OCI-LY7 (cell line): Measurements from ENCODE around the gene CA12. TPM values are rescaled to one million over a fixed set of nuclear protein-coding genes. Genes with fewer than 3 reads are reported as not detected.

Experiments used
- BruUV-seq: library from RNA; stranded (reverse); fragments of 400-500 nt; replicated peaks from 2 replicates; lab custom pipeline; 2021; lab: Mats Ljungman, UMichigan
- CTCF ChIA-PET: fragments of 300-600 bp; sonication (Branson Sonifier 250); formaldehyde crosslinking; loops from one replicate; lab custom pipeline; 2022; ENCODE audit warnings: antibody characterized with exemption; ENCODE audit not compliant: unreplicated experiment; lab: Charles Lee
- POLR2A ChIA-PET: fragments of 300-600 bp; sonication (Branson Sonifier 250); formaldehyde crosslinking; loops from one replicate; lab custom pipeline; 2022; ENCODE audit warnings: antibody characterized with exemption; lab: Charles Lee
- DNase-seq: peaks from one replicate; pipeline ENCODE4 v3.0.0-alpha.2; 2015; ENCODE audit warnings: low spot score
- H2AFZ ChIP-seq: fragments of 200-600 bp; sonication (generic), shearing (Covaris generic); 2 replicates; pipeline ENCODE4 v1.6.1; 2014; ENCODE audit warnings: mild to moderate bottlenecking, antibody characterized with exemption, low read length, moderate library complexity
- H3K27ac ChIP-seq: fragments of 200-600 bp; sonication (generic); 2 replicates; pipeline ENCODE4 v1.5.1; 2014; ENCODE audit warnings: mixed run types, low read depth, mild to moderate bottlenecking, moderate library complexity, low read length, inconsistent platforms; ENCODE audit not compliant: poor library complexity, severe bottlenecking
- H3K36me3 ChIP-seq: fragments of 200-600 bp; sonication (generic); 2 replicates; pipeline ENCODE4 v1.6.1; 2014; ENCODE audit warnings: mild to moderate bottlenecking, antibody characterized with exemption, low read length, moderate library complexity, mixed read lengths; ENCODE audit not compliant: insufficient read depth
- H3K4me1 ChIP-seq: fragments of 200-600 bp; sonication (generic); 2 replicates; pipeline ENCODE4 v1.5.1; 2014; ENCODE audit warnings: mild to moderate bottlenecking, low read length; ENCODE audit not compliant: insufficient read depth, poor library complexity, severe bottlenecking
- H3K4me2 ChIP-seq: fragments of 200-600 bp; sonication (generic); 2 replicates; pipeline ENCODE4 v1.6.1; 2014; ENCODE audit warnings: mild to moderate bottlenecking, low read length
- H3K4me3 ChIP-seq: fragments of 200-600 bp; sonication (generic); 2 replicates; pipeline ENCODE4 v1.5.1; 2014; ENCODE audit warnings: mild to moderate bottlenecking, low read depth, low read length; ENCODE audit not compliant: poor library complexity, severe bottlenecking
- H3K79me2 ChIP-seq: fragments of 200-600 bp; sonication (generic); 2 replicates; pipeline ENCODE4 v1.6.1; 2016; ENCODE audit warnings: low read depth, mild to moderate bottlenecking, low read length, moderate library complexity, mixed read lengths; ENCODE audit not compliant: insufficient read depth
- H3K9me2 ChIP-seq: fragments of 200-600 bp; sonication (generic); 2 replicates; pipeline ENCODE4 v1.6.1; 2016; ENCODE audit warnings: mild to moderate bottlenecking, low read length, mixed read lengths; ENCODE audit not compliant: insufficient read depth
- H3K9me3 ChIP-seq: fragments of 200-600 bp; sonication (generic); 2 replicates; pipeline ENCODE4 v1.6.1; 2014; ENCODE audit warnings: mild to moderate bottlenecking, mixed run types, low read length, mixed read lengths
- H4K20me1 ChIP-seq: fragments of 200-600 bp; sonication (generic); 2 replicates; pipeline ENCODE4 v1.6.1; 2014; ENCODE audit warnings: mild to moderate bottlenecking, antibody characterized with exemption, low read length, moderate library complexity, mixed read lengths; ENCODE audit not compliant: insufficient read depth
- CTCF ChIP-seq: fragments of 200-600 bp; sonication (generic); conservative IDR thresholded peaks from 2 replicates; pipeline ENCODE4 v1.5.1; 2014; ENCODE audit warnings: mild to moderate bottlenecking, antibody characterized with exemption, low read length, moderate library complexity, mixed read lengths
- EZH2phosphoT487 ChIP-seq: fragments of 200-600 bp; sonication (generic); IDR thresholded peaks from 2 replicates; pipeline ENCODE4 v1.6.1; 2018; ENCODE audit warnings: low read depth, borderline replicate concordance, mild to moderate bottlenecking, mixed run types, antibody characterized with exemption, low read length, moderate library complexity, mixed read lengths
- intact Hi-C: fragments of 100-400 bp; cut with micrococcal nuclease; formaldehyde crosslinking; loops from one replicate; pipeline ENCODE4 v1.10.0; 2022; ENCODE audit not compliant: unreplicated experiment
- total RNA-seq, 2 experiments: library from RNA; depleted of rRNA in 1 of 2; stranded (reverse); fragments of >200 nt in 1 of 2; shearing (Covaris generic) in 1 of 2; gene quantifications; 2 replicates each; pipeline ENCODE4 v1.2.3, GENCODE V29; 2014 to 2022

Gene CA12
- total RNA-seq, 2 experiments from 2014 or later: not detected

DNA sequence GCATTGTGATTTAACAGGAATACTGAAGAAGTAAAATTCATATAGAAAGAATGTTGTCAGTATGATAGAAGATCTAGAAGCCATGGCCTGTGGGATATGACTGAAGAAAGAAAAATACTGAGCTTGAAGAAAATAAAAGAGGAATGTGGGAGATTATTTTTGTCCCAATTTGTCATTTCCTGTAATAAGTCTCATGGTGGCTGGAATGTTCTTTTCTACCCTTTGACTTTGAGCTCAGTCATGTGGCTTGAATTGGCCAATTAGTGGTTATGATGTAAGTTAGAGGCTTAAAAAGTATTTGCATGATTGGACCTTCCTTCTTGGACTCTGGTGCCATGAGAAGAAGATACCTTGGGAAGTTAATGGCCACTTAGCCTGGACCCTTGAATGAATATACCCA lies 90.1 kb downstream of the CA12 start:
- Histone ChIP-seq H3K9me3 (no peaks in the 10 kb centered on the region), H3K4me3 (no peak overlapping the region), H3K27ac (no peak overlapping the region), H3K79me2 (no peaks in the 10 kb centered on the region), H3K4me1 (no peaks in the 10 kb centered on the region), H3K36me3 (no peaks in the 10 kb centered on the region), H3K4me2 (no peak overlapping the region), H2AFZ (no peak overlapping the region), H3K9me2 (no peaks in the 10 kb centered on the region), H4K20me1 (no peaks in the 10 kb centered on the region)
- POLR2A ChIA-PET: interaction anchor here (1.0 to 1.6 kb wide), 2 partner anchors 13 to 71 kb away, joined by 3 to 11 read pairs; partner anchors contain the start of gene APH1B
- no TSS peak for BruUV-seq
- no peak for TF ChIP-seq CTCF
- TF ChIP-seq EZH2phosphoT487: no peak
- CTCF ChIA-PET: no interaction called here
- no peak for DNase-seq
- intact Hi-C loops: no loop called here

- Histone ChIP-seq H3K27ac (no peak overlapping the region), H3K36me3 (no peaks in the 10 kb centered on the region), H3K9me2 (no peaks in the 10 kb centered on the region), H4K20me1 (no peaks in the 10 kb centered on the region), H3K79me2 (no peaks in the 10 kb centered on the region), H3K4me2 (no peak overlapping the region), H2AFZ (no peak overlapping the region), H3K9me3 (no peaks in the 10 kb centered on the region), H3K4me3 (no peak overlapping the region), H3K4me1 (no peaks in the 10 kb centered on the region)
- TF ChIP-seq CTCF: peak; percentile 94
- no peak for TF ChIP-seq EZH2phosphoT487
- DNase-seq: peak; percentile 59
- intact Hi-C loops: loop anchor here (5.0 kb wide), 1 partner anchor 118 kb away; no protein-coding TSS in a partner anchor
- CTCF ChIA-PET: no interaction called here
- POLR2A ChIA-PET: interaction anchor here (1.0 kb wide), 1 partner anchor 9 kb away, joined by 3 read pairs; no protein-coding TSS in a partner anchor
- BruUV-seq: no TSS peak
These were observed 92.8 kb downstream of the CA12 start for GRCh38 chr15:63288778-63289378.

DNA sequence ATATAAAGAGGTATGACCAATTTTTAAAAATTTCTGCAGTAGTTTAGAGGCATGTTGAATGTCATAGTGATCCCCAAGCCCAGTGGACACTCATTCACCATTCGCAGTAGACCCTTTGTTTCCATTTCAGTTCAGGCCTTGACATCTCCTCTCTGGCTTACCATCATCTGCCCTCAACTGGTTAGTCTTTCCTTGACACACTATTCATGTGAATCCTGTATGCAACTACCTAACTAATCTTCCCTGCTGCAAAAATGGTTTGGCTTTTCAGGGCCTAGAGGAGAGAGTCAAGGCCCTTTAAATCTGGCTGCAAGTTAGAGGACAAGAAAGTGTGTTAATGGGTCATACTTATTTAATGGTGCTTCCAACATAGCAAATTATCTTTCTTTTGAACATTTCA lies 93.3 kb downstream of the CA12 start:
- H4K20me1 ChIP-seq: no peaks in the 10 kb centered on the region
- BruUV-seq: no TSS peak
- no peaks in the 10 kb centered on the region for H3K9me3 ChIP-seq
- H3K4me2 ChIP-seq: no peak overlapping the region
- H3K79me2 ChIP-seq: no peaks in the 10 kb centered on the region
- intact Hi-C loops: loop anchor here (5.0 kb wide), 1 partner anchor 119 kb away; no protein-coding TSS in a partner anchor
- H2AFZ ChIP-seq: no peak overlapping the region
- ChIA-PET POLR2A (interaction anchor here (1.0 kb wide), 1 partner anchor 9 kb away, joined by 3 read pairs; no protein-coding TSS in a partner anchor), CTCF (no interaction called here)
- H3K27ac ChIP-seq: no peak overlapping the region
- H3K9me2 ChIP-seq: no peaks in the 10 kb centered on the region
- DNase-seq: no peak
- H3K36me3 ChIP-seq: no peaks in the 10 kb centered on the region
- H3K4me3 ChIP-seq: no peak overlapping the region
- no peak for TF ChIP-seq CTCF
- no peak for TF ChIP-seq EZH2phosphoT487
- H3K4me1 ChIP-seq: no peaks in the 10 kb centered on the region
